Measurements from ENCODE around the gene SPATA31D3.
"Not testable (repeated sequence)": the region's sequence is repeated elsewhere in the genome, so short reads cannot be mapped to it uniquely, and the experiment has no call there.

The SPATA31D3 gene

DNA sequence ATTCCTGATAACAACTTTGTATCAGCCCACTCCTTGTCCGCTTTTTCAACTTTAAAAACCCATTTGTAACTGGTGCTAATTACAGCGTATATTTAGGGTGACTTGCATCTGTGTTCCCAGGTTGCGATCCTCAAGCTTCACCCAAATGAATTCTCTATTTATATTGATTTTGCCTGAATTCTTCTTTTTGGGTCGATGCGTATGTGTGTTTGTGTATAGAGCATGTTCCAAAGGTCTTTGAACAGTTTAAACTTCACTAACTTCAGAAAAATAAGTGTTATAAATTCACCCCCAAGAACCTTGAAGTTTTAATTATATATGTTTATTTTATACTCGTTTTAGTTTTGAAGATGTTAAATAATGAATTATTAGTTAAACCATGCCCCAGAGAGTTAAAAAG, 31.2 kb upstream of the SPATA31D3 start:
- TF ChIP-seq, protein P1, sequence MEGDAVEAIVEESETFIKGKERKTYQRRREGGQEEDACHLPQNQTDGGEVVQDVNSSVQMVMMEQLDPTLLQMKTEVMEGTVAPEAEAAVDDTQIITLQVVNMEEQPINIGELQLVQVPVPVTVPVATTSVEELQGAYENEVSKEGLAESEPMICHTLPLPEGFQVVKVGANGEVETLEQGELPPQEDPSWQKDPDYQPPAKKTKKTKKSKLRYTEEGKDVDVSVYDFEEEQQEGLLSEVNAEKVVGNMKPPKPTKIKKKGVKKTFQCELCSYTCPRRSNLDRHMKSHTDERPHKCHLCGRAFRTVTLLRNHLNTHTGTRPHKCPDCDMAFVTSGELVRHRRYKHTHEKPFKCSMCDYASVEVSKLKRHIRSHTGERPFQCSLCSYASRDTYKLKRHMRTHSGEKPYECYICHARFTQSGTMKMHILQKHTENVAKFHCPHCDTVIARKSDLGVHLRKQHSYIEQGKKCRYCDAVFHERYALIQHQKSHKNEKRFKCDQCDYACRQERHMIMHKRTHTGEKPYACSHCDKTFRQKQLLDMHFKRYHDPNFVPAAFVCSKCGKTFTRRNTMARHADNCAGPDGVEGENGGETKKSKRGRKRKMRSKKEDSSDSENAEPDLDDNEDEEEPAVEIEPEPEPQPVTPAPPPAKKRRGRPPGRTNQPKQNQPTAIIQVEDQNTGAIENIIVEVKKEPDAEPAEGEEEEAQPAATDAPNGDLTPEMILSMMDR (IDR thresholded peaks at IDR 0.05; ENCODE audit: extremely low read depth, missing control alignments): no peak
- no peak for DNase-seq (ENCODE audit: low spot score)

DNA sequence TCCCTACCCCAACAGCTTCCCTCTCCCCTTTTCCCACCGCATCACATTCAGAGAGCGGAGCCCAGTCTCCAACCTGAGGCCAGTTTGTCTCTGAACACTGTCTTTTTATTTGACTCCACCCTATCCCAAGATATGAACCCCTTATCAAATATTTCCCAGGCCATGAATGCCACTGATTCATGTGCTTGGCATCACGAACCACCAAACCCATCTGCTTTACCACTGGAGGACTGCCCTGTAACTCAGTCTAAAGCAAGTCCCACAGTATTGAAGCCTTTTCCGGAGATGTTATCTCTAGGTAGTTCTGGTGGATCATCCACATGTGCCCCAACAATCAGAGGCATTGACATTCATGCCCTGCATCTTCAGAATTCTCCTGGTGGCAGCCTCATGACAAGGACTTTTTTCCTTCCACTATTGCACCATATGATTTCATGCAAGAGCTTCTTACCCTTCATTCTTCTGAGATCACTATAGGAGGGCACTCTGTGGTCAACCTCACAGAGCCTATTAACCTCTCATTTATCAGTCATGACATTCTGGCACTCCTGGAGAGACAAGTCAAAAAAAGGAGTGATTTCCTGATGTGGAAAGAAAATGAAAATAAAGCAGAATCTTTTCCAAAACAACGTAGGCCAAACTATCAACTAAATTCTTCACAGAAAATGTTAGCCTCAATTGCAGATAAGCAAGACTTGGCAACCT, 27.3 kb upstream of the SPATA31D3 start:
- DNase-seq (ENCODE audit: low spot score): no peak
- TF ChIP-seq, protein P1 (IDR thresholded peaks at IDR 0.05; ENCODE audit: extremely low read depth, missing control alignments): no peak

DNA sequence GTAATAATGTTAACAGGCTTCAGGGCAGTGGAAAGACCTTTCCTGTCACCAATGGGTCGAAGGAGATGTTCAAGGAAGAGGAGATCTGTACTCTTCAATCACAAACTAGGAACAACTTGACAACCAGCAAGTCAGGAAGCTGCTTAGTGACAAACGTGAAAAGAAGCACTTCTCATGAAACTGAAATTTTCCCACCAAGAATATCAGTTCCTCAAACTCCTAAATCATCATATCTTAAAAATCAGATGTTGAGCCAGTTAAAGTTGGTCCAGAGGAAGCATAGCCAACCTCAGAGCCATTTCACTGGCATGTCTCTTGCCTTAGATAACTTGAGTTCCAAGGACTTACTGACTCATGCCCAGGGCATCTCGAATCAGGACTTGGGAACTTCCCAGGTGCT, 24.8 kb upstream of the SPATA31D3 start:
- DNase-seq (ENCODE audit: low spot score): not testable (repeated sequence)

DNA sequence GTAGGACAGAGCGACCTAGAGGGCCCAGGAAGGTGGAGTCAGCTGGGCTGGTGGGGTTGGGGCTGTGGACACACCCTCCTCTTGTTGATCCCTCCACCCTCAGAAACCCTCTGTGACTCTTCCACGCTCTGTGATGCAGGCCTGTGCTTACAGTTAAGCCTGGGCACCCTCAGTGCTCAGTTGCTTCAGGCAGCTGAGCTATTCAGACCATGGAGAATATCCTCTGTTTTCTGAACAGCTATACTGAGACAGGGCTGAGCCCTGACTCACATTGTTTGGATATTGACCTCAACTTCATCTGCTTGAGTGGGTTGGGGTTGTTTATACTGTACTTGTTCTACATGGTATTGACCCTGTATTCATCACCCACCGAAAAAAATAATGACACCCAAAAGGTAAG, 15.0 kb upstream of the SPATA31D3 start, which contains the start of gene SPATA31D4:
SPATA31D4 (plus strand) TSS at position 124 of the 400 bp plus-strand sequence; CDS start at position 210, 86 bp downstream.
- DNase-seq (ENCODE audit: low spot score): not testable (repeated sequence)

DNA sequence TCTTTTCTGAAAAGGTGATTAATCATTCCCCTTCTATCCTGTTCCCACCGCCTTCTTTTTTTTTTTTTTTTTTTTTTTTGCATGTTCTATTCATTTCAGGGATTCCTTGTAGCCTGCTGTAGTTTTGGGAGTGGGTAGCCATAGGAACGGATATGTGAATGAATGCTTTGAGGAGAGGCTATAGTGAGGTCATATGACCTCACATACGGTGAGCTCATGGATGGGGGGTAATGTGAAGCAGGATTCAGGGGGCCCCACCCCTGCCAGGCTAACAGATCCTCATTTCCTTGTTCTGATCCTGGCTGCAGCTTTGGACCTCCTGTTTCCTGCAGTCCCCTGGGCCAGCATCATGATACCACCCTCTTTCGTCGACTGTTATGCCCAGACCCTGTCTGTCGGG, 13.2 kb upstream of the SPATA31D3 start:
- not testable (repeated sequence) for DNase-seq (ENCODE audit: low spot score)

DNA sequence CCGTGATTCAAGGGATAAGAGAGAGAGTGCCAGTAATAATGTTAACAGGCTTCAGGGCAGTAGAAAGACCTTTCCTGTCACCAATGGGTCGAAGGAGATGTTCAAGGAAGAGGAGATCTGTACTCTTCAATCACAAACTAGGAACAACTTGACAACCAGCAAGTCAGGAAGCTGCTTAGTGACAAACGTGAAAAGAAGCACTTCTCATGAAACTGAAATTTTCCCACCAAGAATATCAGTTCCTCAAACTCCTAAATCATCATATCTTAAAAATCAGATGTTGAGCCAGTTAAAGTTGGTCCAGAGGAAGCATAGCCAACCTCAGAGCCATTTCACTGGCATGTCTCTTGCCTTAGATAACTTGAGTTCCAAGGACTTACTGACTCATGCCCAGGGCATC, 9.8 kb upstream of the SPATA31D3 start:
- not testable (repeated sequence) for DNase-seq (ENCODE audit: low spot score)

DNA sequence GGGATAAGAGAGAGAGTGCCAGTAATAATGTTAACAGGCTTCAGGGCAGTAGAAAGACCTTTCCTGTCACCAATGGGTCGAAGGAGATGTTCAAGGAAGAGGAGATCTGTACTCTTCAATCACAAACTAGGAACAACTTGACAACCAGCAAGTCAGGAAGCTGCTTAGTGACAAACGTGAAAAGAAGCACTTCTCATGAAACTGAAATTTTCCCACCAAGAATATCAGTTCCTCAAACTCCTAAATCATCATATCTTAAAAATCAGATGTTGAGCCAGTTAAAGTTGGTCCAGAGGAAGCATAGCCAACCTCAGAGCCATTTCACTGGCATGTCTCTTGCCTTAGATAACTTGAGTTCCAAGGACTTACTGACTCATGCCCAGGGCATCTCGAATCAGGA, 5.3 kb downstream of the SPATA31D3 start:
- DNase-seq (ENCODE audit: low spot score): not testable (repeated sequence)

DNA sequence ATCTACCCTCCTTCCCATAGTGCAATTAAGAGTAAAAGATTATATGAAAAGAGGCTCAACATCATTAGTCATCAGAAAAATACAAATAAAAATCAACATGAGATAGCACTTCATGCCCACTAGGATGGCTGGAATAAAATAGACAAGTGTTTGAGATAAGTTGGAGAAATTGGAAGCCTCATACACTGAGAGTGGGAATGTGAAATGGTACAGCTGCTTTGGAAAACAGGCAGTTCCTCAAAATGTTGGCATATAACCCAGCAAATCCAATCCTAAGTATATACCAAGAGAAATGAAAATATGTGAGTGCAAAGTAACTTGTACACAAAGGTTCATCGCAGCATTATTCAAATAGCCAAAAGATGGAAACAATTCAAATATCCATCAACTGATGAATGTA, 9.8 kb downstream of the SPATA31D3 start:
- TF ChIP-seq, protein P1 (IDR thresholded peaks at IDR 0.05; ENCODE audit: extremely low read depth, missing control alignments): no peak
- no peak for DNase-seq (ENCODE audit: low spot score)

DNA sequence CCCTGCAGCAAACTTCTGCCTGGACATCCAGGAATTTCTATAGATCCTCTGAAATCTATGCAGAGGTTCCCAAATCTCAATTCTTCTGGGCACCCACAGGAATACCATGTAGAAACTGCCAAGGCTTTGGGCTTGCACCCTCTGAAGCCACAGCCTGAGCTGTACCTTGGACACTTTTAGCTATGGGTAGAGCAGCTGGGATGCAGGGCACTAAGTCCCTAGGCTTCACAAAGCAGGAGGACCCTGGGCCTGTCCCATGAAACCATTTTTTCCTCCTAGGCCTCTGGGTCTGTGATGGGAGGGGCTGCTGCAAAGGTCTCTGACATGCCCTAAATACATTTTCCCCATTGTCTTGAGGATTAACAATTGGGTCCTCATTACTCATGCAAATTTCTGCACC, 12.3 kb downstream of the SPATA31D3 start:
- TF ChIP-seq, protein P1 (IDR thresholded peaks at IDR 0.05; ENCODE audit: extremely low read depth, missing control alignments): no peak
- DNase-seq (ENCODE audit: low spot score): no peak

DNA sequence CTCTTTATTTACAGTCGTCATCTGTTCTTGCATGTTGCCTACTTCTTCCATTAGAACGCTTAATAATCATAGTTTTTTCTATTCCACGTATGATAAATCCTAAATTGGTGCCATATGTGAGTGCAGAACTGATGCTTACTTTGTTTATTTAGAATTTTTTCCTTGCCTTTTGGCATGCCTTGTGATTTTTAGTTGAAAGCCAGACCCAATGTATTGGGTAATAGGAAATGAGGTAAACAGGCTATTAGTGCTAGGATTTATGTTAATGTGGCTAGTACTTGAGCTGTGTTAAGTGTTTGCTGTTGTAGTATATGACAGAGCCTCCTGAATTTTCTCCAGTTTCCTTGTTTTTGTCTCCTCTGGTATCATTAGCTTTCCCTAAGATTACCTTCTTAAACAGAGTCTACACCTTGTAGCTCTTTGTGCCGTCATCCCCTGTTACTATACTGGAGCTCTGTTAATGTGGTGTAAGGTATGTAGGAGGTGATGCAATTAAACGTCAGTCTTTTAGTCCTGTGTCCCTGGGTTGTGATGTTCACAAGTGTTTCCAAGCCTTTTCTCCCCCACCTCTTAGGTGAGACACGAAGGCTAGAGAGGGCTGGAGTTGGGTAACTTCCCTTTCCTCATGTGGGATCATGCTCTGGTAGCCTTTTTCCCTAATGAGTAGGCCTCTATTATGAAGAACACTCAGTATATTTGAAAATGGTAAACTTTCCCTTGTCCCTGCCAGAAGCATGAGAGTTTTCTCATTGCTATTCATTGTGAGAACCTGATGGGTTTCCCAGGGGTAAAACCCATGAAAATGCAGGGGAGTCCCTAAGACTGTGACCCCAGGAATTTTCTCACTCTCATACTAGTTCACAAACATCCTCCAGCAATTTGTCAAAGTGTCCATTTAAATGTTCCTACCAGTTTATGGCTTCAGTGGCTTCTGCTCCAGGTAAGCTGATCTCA, 21.2 kb downstream of the SPATA31D3 start:
- DNase-seq (ENCODE audit: low spot score): no peak
- TF ChIP-seq, protein P1 (IDR thresholded peaks at IDR 0.05; ENCODE audit: extremely low read depth, missing control alignments): no peak
